WI38 (cell line): ENCODE results near the gene MACROD2.

Source experiments
- H3K4me3 ChIP-seq: 2 replicates; pipeline ENCODE4 v1.5.1; 2011; ENCODE audit warnings: low read depth, mild to moderate bottlenecking, control low read depth, low read length
- CTCF ChIP-seq: IDR thresholded peaks from 2 replicates; pipeline ENCODE4 v1.5.1; 2012; ENCODE audit warnings: low read depth, mild to moderate bottlenecking, control low read depth, low read length

MACROD2 gene

GRCh38 chr20:14951105-14951504 is 955.8 kb downstream of the MACROD2 start:
- no peak for TF ChIP-seq CTCF
- no peak overlapping the region for H3K4me3 ChIP-seq

GRCh38 chr20:14951707-14952418 is 956.5 kb downstream of the MACROD2 start:
- H3K4me3 ChIP-seq: no peak overlapping the region
- no peak for TF ChIP-seq CTCF

- no peak for TF ChIP-seq CTCF
- H3K4me3 ChIP-seq: no peak overlapping the region
Measured at GRCh38 chr20:14953736-14954135, 958.4 kb downstream of the MACROD2 start.

- no peak overlapping the region for H3K4me3 ChIP-seq
- TF ChIP-seq CTCF: no peak
Measured at GRCh38 chr20:14955399-14955798, 960.1 kb downstream of the MACROD2 start.

- TF ChIP-seq CTCF: no peak
- H3K4me3 ChIP-seq: no peak overlapping the region
Measured at GRCh38 chr20:14956026-14956425, 960.7 kb downstream of the MACROD2 start.

GRCh38 chr20:14956538-14956937 is 961.2 kb downstream of the MACROD2 start:
- no peak overlapping the region for H3K4me3 ChIP-seq
- TF ChIP-seq CTCF: no peak

- TF ChIP-seq CTCF: no peak
- no peak overlapping the region for H3K4me3 ChIP-seq
Measured at GRCh38 chr20:14957402-14957801, 962.1 kb downstream of the MACROD2 start.
